GM12891 (cell line): ENCODE data around the gene CNTN5.

Experiments
- PAX5 ChIP-seq: IDR thresholded peaks from 2 replicates; pipeline ENCODE4 v1.6.1; 2011; ENCODE audit warnings: low read length, moderate library complexity, mild to moderate bottlenecking; ENCODE audit not compliant: insufficient read depth, severe bottlenecking
- POLR2A ChIP-seq: IDR thresholded peaks from 2 replicates; pipeline ENCODE4 v1.6.1; 2011; ENCODE audit warnings: low read depth, low read length, control low read depth
- POLR2AphosphoS5 ChIP-seq: IDR thresholded peaks from 2 replicates; pipeline ENCODE4 v1.6.1; 2011; ENCODE audit warnings: low read depth, low read length, control low read depth
- POU2F2 ChIP-seq: IDR thresholded peaks from 2 replicates; pipeline ENCODE4 v1.6.1; 2011; ENCODE audit warnings: low read depth, mild to moderate bottlenecking, control low read depth, low read length, moderate library complexity
- SPI1 ChIP-seq: IDR thresholded peaks from 2 replicates; pipeline ENCODE4 v1.6.1; 2011; ENCODE audit warnings: low read depth, low read length, control low read depth
- TAF1 ChIP-seq: IDR thresholded peaks from 2 replicates; pipeline ENCODE4 v1.6.1; 2011; ENCODE audit warnings: low read depth, low read length, control low read depth

DNA sequence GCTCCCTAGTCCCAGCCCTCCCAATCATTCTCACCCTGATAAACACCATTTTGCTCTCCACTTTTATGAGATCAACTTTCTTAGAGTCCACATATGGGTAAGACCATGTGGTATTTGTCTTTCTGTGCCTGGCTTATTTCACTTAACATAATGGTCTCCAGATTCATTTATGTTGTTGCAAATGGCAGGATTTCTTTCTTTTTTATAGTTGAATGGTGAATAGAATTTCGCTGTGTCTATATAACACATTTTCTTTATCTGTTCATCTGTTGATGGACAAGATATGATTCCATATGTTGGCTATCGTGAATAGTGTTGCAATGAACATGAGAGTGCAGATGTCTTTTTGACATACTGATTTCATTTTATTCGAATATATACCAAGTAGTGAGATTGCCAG lies 1298.9 kb downstream of the CNTN5 start:
- no peak for TF ChIP-seq POLR2A
- no peak for TF ChIP-seq POLR2AphosphoS5
- TF ChIP-seq TAF1 = no peak
- TF ChIP-seq PAX5 = no peak
- TF ChIP-seq POU2F2 = no peak
- no peak for TF ChIP-seq SPI1
